ENCODE results near the gene FAH. TPM values are rescaled to one million over a fixed set of nuclear protein-coding genes. Genes with fewer than 3 reads are reported as not detected.
"Not testable (repeated sequence)": the region's sequence is repeated elsewhere in the genome, so short reads cannot be mapped to it uniquely, and the experiment has no call there.

FAH gene
- polyA plus RNA-seq, 4 donors: 13.3 to 43.6 (median 29.6) TPM

DNA sequence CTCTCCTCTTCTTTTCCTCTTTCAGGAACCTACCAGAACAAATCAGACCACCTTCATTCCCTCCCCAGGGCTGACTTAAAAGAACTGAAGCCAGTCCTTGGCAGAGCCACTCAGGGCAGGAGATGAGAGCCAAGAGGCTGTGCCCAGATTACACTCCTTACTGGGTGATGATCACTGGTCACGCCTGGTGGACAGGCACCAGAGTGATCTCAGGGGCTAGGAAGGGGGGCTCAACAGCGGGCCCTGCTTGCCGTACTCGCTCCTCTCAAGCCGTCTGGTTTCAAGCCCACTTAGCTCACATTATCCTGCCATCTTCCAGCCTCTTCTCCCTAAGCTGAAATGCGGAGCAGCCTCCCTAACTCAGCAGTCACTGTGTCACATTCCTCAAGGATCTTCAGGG is 1.7 kb upstream of the FAH start:
- no peak for DNase-seq (ENCODE audit: low read depth in 4 of 4, low spot score in 3 of 4)

DNA sequence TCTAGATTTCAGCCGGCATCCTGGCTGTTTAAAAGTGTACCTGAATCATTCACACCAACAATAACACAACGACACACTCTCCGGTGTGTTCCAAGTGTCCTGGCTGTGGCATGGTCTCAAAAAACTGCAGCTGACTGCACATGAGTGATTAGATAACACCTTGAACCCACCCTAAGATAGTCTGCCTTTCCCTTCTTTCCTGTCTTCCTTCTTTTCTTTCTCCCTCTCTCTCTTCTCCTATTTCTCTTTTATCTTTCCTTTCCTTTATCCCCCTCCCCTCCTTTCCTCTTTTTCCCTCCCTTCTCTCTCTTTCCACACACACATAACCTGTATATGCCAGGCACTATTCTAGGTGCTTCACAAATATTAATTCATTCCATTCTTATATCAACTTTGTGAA is 1.2 kb upstream of the FAH start:
- DNase-seq (ENCODE audit: low read depth in 4 of 4, low spot score in 3 of 4): no peak

DNA sequence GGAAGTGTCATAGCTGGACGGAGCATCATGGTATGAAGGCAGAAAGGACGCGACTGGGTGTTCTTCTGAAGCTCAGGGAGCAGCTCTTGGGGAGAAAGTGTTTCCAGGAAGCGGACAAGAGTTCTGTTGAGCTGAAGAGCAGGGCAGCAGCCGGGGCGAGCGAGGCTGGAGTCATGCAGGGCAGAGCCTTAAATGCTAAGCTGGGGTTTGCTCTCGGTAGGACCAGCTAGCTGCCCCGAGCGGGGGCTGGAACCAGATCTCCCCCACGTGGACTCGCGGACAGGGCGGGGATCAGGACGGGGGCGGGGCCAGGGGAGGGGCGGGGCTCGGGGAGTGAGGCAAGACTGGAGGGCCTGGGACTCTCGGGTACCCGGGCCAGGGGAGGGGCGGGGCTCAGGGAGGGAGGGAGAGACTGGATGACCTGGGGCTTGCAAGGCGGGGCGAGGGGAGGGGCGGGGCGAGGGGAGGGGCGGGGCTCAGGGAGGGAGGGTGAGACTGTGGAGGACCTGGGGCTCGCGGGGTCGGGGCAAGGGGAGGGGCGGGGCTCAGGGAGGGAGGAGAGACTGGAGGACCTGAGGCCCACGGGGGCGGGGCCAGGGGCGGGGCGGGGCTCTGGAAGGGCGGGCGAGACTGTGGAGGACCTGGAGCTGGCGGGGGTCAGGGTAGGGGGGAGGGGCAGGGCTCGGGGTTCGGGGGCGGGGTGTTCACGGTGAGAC is 461 bp upstream of the FAH start:
- peak; percentile 52 to 79 (median 78) for DNase-seq (ENCODE audit: low read depth in 4 of 4, low spot score in 3 of 4)

DNA sequence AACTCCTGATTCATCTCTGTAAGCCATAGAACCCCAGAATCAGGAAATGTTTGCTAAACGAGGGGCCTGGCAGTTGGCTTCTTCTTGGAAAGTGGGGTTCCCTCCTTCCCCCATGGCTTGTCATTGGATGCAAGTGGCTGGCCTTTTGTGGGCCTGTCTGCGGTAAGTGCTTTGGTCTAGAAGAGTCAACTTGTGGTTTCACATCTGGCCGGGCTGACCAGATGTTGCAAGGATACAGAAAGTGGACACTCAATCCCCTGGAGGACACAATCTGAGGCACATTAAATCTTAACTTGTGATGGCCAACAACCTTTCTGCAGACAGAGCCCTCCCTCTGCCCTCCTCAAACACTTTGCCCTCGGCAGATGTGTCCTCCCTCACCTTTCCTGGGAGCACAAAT is 1.1 kb downstream of the FAH start:
- no peak for DNase-seq (ENCODE audit: low read depth in 4 of 4, low spot score in 3 of 4)

DNA sequence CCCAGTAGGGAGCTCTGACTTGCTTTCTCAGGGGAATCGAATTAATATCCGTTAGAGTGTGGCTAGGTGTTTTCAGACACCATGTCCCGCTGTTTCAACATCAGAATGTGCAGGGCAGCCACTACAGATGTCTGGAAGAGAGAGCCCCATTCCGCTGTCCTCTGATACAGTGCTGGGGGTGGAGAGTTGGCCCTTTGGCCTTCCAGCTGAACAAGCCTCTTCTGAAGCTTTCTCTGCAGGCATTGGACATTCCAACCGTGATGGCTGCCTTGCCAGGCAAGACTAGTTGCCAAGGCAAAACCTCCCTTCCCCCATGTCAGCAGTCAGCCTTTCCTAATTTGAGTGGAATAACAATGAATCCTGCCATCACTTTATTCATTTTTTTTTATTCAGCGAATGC is 1.5 kb downstream of the FAH start:
- DNase-seq (ENCODE audit: low read depth in 4 of 4, low spot score in 3 of 4): no peak

DNA sequence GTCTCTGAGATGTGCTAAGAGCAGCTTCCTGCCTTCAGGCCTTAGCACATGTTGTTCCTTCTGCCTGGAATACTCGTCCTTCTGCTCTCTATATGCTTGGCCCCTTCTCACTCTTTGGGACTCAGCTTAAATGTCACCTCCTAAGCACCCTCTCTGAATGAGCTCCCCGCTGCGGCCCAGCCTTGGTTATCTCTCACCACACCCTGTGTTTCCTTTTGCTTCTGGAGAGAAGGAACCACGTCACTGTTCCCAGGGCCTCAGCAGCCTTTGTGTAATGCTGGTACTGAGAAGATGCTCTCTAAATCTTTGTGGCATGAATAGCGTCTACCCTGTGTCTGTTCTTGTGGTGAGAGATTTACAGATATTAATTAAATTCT is 2.2 kb downstream of the FAH start:
- DNase-seq (ENCODE audit: low read depth in 4 of 4, low spot score in 3 of 4): no peak

DNA sequence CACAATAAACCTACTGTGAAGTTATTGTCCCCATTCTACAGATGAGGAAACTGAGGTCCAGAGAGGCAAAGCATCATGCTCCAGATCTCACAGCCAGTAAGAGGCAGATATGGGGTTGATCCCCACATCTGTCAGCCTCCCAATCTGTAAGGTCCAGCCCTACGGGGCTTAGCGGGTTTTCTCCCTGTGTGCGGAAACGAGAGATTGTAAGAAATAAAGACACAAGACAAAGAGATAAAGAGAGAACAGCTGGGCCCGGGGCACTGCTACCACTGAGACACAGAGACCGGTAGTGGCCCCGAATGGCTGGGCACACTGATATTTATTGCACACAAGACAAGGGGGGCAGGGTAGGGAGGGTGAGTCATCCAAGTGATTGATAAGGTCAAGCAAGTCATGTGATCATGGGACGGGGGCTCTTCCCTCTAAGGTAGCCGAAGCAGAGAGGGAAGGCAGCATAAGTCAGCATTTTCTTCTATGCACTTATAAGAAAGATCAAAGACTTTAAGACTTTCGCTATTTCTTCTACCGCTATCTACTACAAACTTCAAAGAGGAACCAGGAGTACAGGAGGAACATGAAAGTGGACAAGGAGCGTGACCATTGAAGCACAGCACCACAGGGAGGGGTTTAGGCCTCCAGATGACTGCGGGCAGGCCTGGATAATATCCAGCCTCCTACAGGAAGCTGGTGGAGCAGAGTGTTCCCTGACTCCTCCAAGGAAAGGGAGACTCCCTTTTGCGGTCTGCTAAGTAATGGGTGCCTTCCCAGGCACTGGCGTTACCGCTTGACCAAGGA is 2.8 kb downstream of the FAH start:
- DNase-seq (ENCODE audit: low read depth in 4 of 4, low spot score in 3 of 4): not testable (repeated sequence)

DNA sequence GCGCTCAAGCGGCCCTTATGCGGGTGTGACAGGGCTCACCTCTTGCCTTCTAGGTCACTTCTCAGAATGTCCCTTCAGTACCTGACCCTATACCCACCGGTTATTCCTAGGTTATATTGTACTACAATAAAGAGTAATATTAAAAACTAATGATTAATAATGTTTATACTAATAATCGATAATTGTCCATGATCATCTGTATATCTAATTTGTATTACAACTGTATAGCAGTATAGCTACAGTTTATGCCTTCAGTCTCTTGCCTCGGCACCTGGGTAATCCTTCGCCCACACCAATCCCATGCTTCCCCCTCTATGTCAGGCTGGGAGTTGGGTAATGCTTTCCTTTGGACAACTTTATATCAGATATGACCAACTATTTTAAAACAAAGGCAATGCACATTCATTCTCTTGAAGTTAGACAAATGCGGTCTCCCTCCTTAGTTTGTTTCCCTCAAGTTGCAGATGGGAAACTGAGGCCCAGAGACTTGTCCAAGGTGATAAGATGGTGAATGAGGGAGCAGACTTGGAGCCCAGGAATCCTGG is 3.4 kb downstream of the FAH start:
- DNase-seq (ENCODE audit: low read depth in 4 of 4, low spot score in 3 of 4): no peak

DNA sequence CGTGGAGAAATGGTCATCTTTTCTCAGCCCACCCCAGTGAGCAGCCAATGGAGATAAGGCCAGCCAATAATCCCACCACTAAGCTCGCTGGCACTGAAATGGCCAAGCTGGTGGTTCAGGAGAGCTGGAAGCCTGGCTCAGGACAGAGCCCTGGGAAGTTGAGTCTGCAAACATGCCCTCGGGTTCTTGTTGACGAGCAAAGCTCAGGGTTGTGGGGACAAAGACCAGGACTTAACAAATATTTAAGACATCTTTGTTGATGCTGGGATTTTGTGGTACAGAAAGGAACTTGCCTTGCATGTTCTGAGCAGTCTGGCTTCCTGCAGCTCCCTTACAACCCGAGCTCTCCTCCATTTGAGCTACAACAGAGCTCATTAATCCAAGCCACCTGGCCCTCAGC is 4.4 kb downstream of the FAH start:
- no peak for DNase-seq (ENCODE audit: low read depth in 4 of 4, low spot score in 3 of 4)

DNA sequence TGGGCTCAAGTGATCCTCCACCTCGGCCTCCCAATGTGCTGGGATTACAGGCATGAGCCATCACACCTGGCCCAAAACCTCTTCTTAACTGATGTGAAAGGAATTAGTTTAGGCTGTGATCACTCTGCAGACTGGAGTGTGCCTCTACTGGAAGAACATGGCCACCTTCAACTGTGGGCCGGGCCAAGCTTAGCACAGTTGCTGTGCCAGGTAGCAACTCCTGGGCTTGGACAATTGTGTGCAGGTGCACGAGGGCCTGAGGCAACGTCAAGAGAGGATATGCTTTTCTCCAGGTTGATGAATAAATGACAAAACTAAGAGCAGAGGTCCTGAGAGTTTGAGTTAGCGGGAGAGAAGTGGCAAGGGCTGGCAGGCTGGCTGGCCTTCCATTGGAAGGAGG is 6.5 kb downstream of the FAH start:
- no peak for DNase-seq (ENCODE audit: low read depth in 4 of 4, low spot score in 3 of 4)

DNA sequence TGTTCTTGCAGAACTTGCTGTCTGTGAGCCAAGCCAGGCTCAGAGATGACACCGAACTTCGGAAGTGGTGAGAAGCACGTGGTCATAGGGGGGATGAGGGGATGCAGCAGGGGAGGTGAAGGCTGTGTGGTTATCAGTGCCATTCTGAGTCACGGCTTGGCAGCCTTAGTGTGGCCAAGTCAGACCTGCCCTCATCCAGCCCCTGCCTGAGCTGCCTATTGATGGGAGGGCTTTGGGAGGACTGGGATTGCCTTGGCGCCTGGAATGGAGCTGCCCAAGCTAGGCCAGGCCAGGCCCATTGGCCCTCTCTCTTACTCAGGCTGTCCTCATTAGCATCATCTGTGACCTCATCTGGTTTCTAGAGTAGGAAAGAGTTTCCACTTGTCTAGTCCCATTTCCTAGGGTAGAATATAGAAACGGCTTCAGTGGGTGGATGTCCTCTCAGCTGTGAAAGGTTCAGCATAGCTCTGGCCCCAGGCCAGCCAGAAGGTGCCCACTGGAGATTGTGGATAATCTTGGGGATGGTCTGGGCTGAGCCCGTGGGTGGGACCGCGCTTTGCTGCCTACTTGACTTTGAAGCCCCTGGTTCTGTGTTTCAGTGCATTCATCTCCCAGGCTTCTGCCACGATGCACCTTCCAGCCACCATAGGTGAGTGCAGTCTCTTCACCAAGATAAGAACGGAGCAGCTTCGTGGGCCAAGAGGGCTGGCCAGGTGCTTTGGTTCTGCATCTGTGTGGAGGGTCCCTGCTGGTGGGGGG is 7.2 kb downstream of the FAH start:
- DNase-seq (ENCODE audit: low read depth in 4 of 4, low spot score in 3 of 4): no peak

DNA sequence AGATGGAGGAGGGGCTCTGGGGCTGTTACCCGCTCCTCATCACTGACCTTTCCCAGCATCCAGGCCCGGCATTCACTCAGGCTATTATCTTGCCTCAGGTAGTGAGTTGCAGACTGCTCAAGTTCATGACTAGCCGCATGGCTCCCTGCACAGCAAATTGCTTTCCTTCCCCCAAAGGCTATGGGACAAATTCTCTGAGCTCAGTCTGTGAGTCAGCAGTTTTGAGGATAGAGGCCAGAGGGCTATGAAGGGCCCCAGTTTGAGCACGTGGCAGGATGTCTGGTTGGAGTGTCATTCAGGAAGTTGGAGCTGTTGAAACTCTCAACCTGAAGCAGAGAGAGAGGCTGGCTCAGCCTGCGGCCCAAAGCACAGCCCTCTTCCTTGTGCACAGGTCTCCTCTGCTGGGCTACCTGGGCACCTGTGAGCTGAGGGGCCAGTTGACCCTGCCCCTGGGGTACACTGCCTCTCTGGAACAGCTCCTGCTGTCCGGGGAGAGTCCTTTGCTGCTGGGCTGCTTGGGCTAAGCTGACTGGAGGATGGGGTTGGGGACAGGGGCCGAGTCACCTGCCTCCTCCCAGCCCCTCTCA is 7.9 kb downstream of the FAH start:
- no peak for DNase-seq (ENCODE audit: low read depth in 4 of 4, low spot score in 3 of 4)

DNA sequence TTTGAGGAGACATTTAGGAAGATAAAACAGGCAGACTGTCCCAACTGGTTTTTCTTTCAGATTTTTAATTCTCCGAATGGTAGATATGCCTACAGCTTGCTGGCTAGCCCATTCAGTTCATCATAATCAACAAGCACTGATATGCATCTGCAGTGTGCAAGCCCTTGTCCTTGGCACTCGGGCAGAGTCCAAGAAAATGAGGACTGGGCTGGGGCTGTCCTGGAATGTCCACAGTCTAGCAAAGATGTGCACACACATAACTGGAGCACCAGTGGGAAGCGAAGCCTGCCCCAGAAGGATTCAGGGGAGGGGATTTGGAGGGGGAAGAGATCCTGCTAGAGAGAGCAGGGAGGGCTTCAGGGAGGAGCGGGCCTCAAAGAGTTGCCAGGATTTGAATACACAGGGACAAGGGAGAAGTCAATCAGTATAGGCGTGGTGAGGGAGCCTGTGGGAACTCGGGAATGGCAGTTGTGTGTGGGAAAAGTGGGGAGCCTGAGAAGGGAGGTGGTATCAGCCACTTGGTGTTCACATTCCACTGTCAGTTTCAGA is 8.7 kb downstream of the FAH start:
- no peak for DNase-seq (ENCODE audit: low read depth in 4 of 4, low spot score in 3 of 4)

DNA sequence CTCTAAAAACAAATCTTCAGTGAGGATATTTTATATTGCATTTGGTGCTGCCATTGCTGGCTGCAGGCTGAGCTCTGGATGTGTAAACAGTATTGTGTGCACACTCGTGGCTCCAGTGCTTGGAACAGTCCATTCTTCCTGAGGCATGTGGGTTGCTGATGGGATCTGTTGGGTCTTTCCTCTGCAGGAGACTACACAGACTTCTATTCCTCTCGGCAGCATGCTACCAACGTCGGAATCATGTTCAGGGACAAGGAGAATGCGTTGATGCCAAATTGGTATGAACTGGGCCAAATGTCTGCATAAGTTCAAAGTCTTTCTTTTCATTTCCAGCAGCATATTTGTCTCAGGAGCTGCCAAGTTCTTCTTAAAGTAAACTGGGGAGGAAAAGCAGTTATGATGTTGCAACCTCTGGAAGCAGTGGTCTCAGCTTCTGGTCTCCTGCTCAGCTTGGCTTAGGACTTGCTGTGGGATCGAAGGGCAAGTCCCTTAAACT is 9.3 kb downstream of the FAH start:
- DNase-seq (ENCODE audit: low read depth in 4 of 4, low spot score in 3 of 4): no peak

DNA sequence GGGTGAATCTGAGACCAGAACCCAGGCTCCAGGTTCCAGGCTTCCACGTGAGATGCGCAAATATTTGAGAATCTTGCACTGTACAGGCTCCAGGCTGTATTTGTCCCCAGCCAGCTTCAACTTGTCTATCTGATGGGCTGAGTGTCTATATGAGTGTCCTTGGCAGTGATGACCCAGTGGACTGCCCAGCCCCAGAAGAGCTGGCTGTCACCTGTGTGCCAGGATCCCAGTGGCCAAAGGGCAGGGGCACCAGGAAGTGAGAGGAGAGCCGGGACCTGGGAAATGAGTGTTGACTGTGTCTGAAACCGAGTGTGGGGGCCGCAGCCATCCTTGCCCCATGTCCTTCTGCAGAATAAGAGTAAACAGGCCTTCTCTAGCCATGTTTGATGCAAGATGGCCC is 10.4 kb downstream of the FAH start:
- DNase-seq (ENCODE audit: low read depth in 4 of 4, low spot score in 3 of 4): no peak

DNA sequence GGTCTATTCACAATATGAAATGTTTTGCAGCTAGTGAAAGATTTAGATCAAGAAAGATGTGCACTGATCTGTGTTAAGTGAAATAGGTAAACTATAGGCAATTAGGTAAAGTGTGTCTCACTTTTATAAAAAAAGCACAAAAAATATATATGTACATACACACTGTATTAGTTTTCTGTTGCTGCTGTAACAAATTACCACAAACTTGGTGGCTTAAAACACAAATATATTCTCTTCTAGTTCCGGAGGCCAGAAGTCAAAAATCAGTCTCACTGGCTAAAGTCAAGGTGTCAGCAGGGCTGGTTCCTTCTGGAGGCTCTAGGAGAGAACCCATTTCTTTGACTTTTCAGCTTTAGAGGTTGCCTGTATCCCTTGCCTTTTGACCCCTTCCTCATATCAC is 11.1 kb downstream of the FAH start:
- no peak for DNase-seq (ENCODE audit: low read depth in 4 of 4, low spot score in 3 of 4)

DNA sequence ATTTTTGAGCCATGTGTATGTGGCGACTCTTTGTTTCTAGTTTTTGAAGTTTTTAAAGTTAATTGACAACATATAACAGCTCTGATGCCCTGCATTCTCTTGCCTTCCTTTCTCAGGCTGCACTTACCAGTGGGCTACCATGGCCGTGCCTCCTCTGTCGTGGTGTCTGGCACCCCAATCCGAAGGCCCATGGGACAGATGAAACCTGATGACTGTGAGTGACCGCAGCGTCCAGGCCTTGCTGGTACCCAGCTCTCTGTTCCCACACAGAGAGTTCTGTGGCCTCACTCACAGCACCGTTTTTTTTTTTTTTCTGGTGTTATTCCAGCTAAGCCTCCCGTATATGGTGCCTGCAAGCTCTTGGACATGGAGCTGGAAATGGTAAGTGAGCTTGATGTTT is 15.1 kb downstream of the FAH start:
- no peak for DNase-seq (ENCODE audit: low read depth in 4 of 4, low spot score in 3 of 4)

DNA sequence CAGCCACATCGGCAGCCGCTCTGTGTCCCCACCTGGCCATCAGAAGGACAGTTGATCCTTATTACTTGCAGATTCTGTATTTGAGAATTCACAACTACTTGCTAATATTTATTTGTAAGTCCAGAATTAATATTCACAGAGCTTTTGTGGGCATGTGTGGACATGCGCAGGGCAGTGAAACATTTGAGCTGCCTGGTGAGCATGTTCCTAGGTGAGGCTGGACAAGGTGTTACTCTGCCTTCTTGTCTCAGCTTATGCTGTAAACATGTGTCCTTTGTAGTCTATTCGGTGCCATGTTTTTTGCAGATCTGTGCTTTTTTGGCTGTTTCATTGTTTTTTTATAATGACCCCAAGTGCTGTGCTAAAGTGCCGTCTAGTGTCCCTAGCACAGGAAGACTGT is 15.6 kb downstream of the FAH start:
- no peak for DNase-seq (ENCODE audit: low read depth in 4 of 4, low spot score in 3 of 4)

DNA sequence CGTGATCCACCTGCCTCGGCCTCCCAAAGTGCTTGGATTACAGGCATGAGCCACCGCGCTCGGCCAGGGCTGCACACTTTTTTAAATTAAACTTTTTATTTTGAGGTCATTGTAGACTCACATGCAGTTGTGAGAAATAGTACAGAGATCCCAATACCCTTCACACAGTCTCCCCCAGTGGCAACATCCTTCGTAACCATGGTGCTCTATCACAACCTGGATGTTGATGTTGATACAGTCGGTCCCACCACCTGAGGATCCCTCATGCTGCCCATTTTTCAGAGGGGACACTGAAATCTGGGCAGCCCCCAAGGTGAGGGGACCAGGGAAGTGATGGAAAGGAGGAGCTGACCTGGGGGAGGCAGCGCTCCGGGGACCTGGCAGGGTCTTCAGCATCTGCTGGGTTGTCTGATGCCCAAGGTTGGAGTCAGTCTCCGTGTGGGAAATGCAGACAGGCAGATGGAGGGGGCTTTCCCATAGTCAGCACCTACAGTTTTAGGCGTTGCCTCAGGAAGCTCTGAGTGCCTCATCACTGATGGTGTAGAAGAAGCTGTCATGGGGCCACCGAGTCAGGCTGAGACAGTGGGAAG is 17.1 kb downstream of the FAH start:
- DNase-seq (ENCODE audit: low read depth in 4 of 4, low spot score in 3 of 4): no peak

DNA sequence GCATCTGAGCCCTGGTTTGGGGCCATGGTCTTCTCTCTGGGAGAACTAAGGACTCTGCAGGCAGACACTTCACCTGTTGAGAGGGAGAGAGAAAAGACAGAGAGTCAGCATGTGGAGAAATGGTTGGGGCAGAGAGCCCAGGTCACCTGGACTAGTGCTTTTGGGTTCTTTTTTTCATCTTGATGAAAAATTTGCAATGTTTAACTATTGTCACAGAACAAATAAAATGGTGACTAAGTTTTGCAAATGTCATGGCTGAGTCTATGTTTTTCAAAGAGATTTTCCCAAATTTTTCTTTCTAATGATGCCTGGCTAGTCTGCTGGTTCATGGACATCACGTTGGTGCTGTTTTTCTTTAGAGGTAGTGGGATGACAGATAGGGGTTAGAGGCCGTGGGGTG is 17.8 kb downstream of the FAH start:
- no peak for DNase-seq (ENCODE audit: low read depth in 4 of 4, low spot score in 3 of 4)

All from left renal pelvis (tissue), 4 donors.